Psoas muscle (tissue), 8 donors: Measurements from ENCODE around the gene WRAP73. TPM values are rescaled to one million over a fixed set of nuclear protein-coding genes. Genes with fewer than 3 reads are reported as not detected.
A peak's percentile ranks its signal among the peaks of the same experiment; 100 is the strongest.

Experiments used
- ATAC-seq, 4 donors: fragments of 200-7000 bp; cut with Tn5 transposase; one replicate each; pipeline ENCODE4 v1.9.1; 2020; ENCODE audit warnings: moderate library complexity in 3 of 4, mild to moderate bottlenecking in 2 of 4
- DNase-seq, 2 donors: peaks; one replicate each; pipeline ENCODE4 v3.0.0-alpha.2; 2020
- H3K27ac ChIP-seq: fragments of 200-600 bp; one replicate; pipeline ENCODE4 v1.8.0; 2022
- H3K27me3 ChIP-seq, 3 donors: fragments of 200-600 bp in 1 of 3; one replicate each; pipeline versions ENCODE4 v1.6.1 to v1.8.0; 2013 to 2022; ENCODE audit warnings: low read length in 2 of 3, mild to moderate bottlenecking in 2 of 3, moderate library complexity in 1 of 3; ENCODE audit not compliant: insufficient read depth in 3 of 3
- H3K36me3 ChIP-seq, 2 donors: fragments of 200-600 bp in 1 of 2; one replicate each; pipeline versions ENCODE4 v1.6.1 to v1.8.0; 2013 to 2022; ENCODE audit warnings: low read depth in 1 of 2, mild to moderate bottlenecking in 1 of 2, moderate library complexity in 1 of 2; ENCODE audit not compliant: insufficient read depth in 1 of 2
- H3K4me1 ChIP-seq: fragments of 200-600 bp; one replicate; pipeline ENCODE4 v1.8.0; 2022
- H3K4me3 ChIP-seq: fragments of 200-600 bp; one replicate; pipeline ENCODE4 v1.8.0; 2022; ENCODE audit warnings: mild to moderate bottlenecking
- H3K9me3 ChIP-seq: fragments of 200-600 bp; one replicate; pipeline ENCODE4 v1.8.0; 2022
- WGBS, 3 donors: extraction: QIAGEN DNeasy Blood & Tissue Kit; methylation state at CpG; one replicate each; pipeline versions ENCODE4 v1.1.6 to v1.1.7; 2013; 5-methylcytosine and 5-hydroxymethylcytosine counted together
- intact Hi-C, 2 donors: fragments of 100-400 bp; cut with DNase I; formaldehyde crosslinking; loops; one replicate each; pipeline versions ENCODE4 v1.11.0 to v1.14.2; 2022
- polyA plus RNA-seq, 3 donors: library from polyadenylated mRNA; stranded (reverse); fragments of 200-250 nt; gene quantifications; one replicate each; pipeline ENCODE4 v1.2.3, GENCODE V29; 2013
- total RNA-seq, 4 donors: library from RNA; stranded (reverse); fragmentation: NEBNext Ultra II Directional in 2 of 4; extraction: Animal tissue kit (Norgen Biotek cat#: 25700) in 2 of 4; gene quantifications; one replicate each; pipeline versions ENCODE4 v1.2.1 to v1.2.4, GENCODE V29; 2021 to 2023
- TF ChIP-seq, protein P1 (sequence below): fragments of 200-600 bp; IDR thresholded peaks from one replicate; pipeline ENCODE4 v1.8.0; 2022; ENCODE audit warnings: antibody characterized with exemption
- donor health status: healthy with polysubstance abuse.
- donor health status: DM: no; HTN: no; CAD: no; lungs with moderate emphysema.
- donor health status: Bipolar disorder and iron deficiency.
- donor health status: healthy.
- donor health status: DM: yes; HTN: yes; CAD: no.
- donor health status: DM: no; HTN: no; CAD: no.
- donor health status: DM: no; HTN: no; CAD: no.
- donor health status: DM: yes; HTN: yes; CAD: no.

The WRAP73 gene
- total and polyA plus RNA-seq, 7 donors: 10.8 to 21.8 (median 12.6) TPM

- no peak for DNase-seq
Observed at GRCh38 chr1:3668148-3668547, 18.2 kb upstream of the WRAP73 start.

GRCh38 chr1:3664700-3665375 is 14.9 kb upstream of the WRAP73 start:
- no peak for DNase-seq
- TF ChIP-seq, protein P1, sequence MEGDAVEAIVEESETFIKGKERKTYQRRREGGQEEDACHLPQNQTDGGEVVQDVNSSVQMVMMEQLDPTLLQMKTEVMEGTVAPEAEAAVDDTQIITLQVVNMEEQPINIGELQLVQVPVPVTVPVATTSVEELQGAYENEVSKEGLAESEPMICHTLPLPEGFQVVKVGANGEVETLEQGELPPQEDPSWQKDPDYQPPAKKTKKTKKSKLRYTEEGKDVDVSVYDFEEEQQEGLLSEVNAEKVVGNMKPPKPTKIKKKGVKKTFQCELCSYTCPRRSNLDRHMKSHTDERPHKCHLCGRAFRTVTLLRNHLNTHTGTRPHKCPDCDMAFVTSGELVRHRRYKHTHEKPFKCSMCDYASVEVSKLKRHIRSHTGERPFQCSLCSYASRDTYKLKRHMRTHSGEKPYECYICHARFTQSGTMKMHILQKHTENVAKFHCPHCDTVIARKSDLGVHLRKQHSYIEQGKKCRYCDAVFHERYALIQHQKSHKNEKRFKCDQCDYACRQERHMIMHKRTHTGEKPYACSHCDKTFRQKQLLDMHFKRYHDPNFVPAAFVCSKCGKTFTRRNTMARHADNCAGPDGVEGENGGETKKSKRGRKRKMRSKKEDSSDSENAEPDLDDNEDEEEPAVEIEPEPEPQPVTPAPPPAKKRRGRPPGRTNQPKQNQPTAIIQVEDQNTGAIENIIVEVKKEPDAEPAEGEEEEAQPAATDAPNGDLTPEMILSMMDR: no peak
- no peaks in the 10 kb centered on the region for H3K9me3 ChIP-seq
- H3K4me1 ChIP-seq: peaks cover 9% of the 10 kb centered on the region
- intact Hi-C loops: no loop called here
- H3K4me3 ChIP-seq: no peak overlapping the region
- H3K27me3 ChIP-seq: no peaks in the 10 kb centered on the region
- H3K36me3 ChIP-seq: no peaks in the 10 kb centered on the region
- no peak for ATAC-seq
- 84 to 90% (median 86%) methylated on average over 14 of the region's 14 CpGs for WGBS, 3 donors
- no peak overlapping the region for H3K27ac ChIP-seq

More at GRCh38 chr1:3668148-3668547, 18.2 kb upstream of the WRAP73 start:
- TF ChIP-seq, protein P1: no peak
- H3K4me1 ChIP-seq: peaks cover 9% of the 10 kb centered on the region
- no peak for ATAC-seq
- WGBS, 3 donors: 66 to 70% (median 67%) methylated on average over 8 of the region's 8 CpGs
- H3K27ac ChIP-seq: no peak overlapping the region
- no peaks in the 10 kb centered on the region for H3K9me3 ChIP-seq
- intact Hi-C loops: no loop called here
- no peak overlapping the region for H3K4me3 ChIP-seq
- H3K27me3 ChIP-seq: no peaks in the 10 kb centered on the region
- H3K36me3 ChIP-seq: no peaks in the 10 kb centered on the region

DNA sequence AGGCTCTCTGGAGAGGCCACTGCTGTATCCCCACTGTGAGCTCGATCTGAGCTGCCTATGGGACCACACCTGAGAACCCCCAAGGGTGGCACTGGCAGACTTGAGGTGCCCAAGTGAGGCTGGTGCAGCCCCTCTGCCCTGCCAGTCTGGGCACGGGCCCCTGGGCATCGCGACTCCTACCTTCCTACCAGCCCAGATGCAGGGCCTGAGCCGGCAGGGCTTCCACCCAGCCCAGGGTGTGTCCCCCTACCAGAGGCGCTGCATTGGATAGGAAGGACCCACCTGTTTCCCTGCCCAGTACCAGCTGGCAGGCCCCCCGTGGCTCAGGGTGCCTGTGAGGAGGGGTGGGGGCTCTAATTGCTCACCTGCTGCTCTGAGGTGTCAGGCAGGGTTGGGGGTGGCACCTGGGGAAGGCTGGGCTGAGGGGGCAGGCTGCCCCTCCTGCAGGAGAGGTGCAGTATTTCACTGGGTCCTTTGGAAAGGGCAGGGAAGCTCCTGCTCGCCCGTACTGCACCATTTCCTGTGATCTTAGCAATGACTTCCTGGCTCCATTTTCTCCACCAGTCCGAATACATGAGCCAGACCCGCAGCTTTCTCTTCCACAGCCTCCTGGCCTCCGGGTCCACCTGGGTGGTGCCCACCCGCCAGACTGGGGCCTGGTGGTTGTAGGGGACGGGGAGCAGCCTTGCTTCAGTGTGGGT is 14.2 kb upstream of the WRAP73 start:
- no peak overlapping the region for H3K27ac ChIP-seq
- H3K36me3 ChIP-seq: no peaks in the 10 kb centered on the region
- no peak overlapping the region for H3K4me3 ChIP-seq
- no peaks in the 10 kb centered on the region for H3K27me3 ChIP-seq
- TF ChIP-seq, protein P1: no peak
- no peaks in the 10 kb centered on the region for H3K9me3 ChIP-seq
- intact Hi-C loops: no loop called here
- DNase-seq (peak in 1 of 2 donors; percentile 35), ATAC-seq (no peak)
- H3K4me1 ChIP-seq: peaks cover 6% of the 10 kb centered on the region
- 80 to 82% (median 81%) methylated on average over 14 of the region's 14 CpGs for WGBS, 3 donors

- no peaks in the 10 kb centered on the region for H3K27me3 ChIP-seq
- TF ChIP-seq, protein P1: no peak
- no peak overlapping the region for H3K4me3 ChIP-seq
- WGBS, 3 donors: 82 to 86% (median 84%) methylated on average over 16 of the region's 16 CpGs
- no peaks in the 10 kb centered on the region for H3K36me3 ChIP-seq
- intact Hi-C loops: no loop called here
- DNase-seq (peak in 1 of 2 donors; percentile 30), ATAC-seq (no peak)
- H3K4me1 ChIP-seq: no peaks in the 10 kb centered on the region
- no peak overlapping the region for H3K27ac ChIP-seq
- no peaks in the 10 kb centered on the region for H3K9me3 ChIP-seq
Observed at GRCh38 chr1:3662080-3662671, 12.3 kb upstream of the WRAP73 start.
